Adrenal gland (tissue), 5 donors: Measurements from ENCODE around the gene NAA40.

Experiments
- CTCF ChIP-seq, 6 experiments: fragments of 450-650 bp in 4 of 6; fragments of 200-600 bp in 2 of 6; sonication (generic) in 1 of 6; IDR thresholded peaks; 1 replicate in 5 of 6; 2 replicates in 1 of 6; pipeline versions ENCODE4 v1.5.1 to v1.8.0; 2016 to 2021; ENCODE audit warnings: antibody characterized with exemption in 6 of 6, mild to moderate bottlenecking in 2 of 6, moderate library complexity in 1 of 6
- POLR2A ChIP-seq, 2 donors: fragments of 450-650 bp; IDR thresholded peaks; one replicate each; pipeline ENCODE4 v1.6.1; 2017; ENCODE audit warnings: antibody characterized with exemption in 2 of 2, mild to moderate bottlenecking in 2 of 2, moderate library complexity in 1 of 2
- donor health status: DM: no; HTN: no; CAD: no.

- TF ChIP-seq CTCF (IDR thresholded peaks at IDR 0.05) (no peak), POLR2A (IDR thresholded peaks at IDR 0.05) (no peak)
Measured at GRCh38 chr11:63991558-63991957, 52.8 kb downstream of the NAA40 start.
